NCI-H526 (cell line): Measurements from ENCODE around the gene KIAA1549.
A peak's percentile ranks its signal among the peaks of the same experiment; 100 is the strongest.
"Not testable (repeated sequence)": the region's sequence is repeated elsewhere in the genome, so short reads cannot be mapped to it uniquely, and the experiment has no call there.

Source experiments
- DNase-seq, 2 experiments: peaks; one replicate each; lab custom pipeline; 2025; lab: John Stamatoyannopoulos, UW

KIAA1549 gene

GRCh38 chr7:138981332-138982203 is at the start of gene KIAA1549:
TSS of gene KIAA1549 (minus strand) at chr7:138981389. CDS start at chr7:138981269, 120 bp downstream.
- DNase-seq: peak; percentile 57 to 91

DNA sequence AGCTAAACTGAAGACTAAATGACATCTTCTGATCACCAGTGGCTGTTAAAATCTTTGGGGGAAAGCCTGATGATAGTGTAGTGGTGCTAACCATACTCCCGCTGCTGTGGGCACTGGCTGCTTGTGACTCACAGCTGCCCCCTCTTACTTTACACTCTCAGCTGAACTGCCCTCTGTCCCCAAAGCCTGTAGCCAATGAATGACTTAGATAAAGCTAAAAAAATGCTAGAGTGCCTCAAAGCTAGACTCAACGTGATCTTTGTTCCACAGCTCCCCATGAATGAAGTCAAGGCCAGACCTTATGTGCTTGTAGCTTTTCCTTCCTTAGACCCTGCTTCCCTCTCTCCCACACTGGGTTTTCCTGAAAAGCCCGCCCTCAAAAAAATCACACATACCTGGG is 48.2 kb upstream of the KIAA1549 start:
- DNase-seq: no peak

DNA sequence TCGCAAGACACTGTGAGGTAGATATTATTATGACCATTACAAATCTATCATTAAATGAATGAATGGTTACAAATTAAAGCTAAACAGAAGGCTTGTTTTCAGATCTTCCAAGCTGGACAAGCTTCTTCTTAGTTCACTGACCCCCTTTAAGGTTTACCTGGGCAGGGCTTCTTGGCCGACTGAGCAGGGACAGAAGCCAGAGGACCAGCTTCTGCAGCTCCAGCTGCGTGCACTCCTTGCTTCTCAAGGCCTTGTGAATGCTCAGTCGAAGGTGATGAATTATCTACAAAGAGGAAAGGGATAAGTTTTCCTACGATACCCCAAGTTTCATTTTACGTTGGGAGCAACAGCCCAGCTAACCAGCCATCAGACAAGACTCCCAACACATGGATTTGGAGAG is 45.4 kb upstream of the KIAA1549 start:
- DNase-seq: no peak

DNA sequence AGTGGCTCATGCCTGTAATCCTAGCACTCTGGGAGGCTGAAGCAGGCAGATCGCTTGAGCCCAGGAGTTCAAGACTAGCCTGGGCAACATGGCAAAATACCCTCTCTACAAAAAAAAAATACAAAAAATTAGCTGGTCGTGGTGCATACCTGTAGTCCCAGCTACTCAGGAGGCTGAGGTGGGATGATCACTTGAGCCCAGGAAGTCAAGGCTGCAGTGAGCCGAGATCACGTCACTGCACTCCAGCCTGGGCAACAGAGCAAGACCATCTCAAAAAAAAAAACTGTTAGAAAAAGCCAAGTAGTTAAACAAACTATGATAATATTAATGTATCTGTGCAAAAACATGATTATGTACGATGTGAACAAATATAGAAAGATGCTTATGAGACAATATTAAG is 44.7 kb upstream of the KIAA1549 start:
- not testable (repeated sequence) for DNase-seq

- no peak for DNase-seq
These were observed 41.9 kb upstream of the KIAA1549 start for GRCh38 chr7:139023076-139023475.

- no peak for DNase-seq
These were observed 41.1 kb upstream of the KIAA1549 start for GRCh38 chr7:139022286-139022685.

GRCh38 chr7:139018910-139019309 is 37.7 kb upstream of the KIAA1549 start:
- DNase-seq: no peak

GRCh38 chr7:139016931-139017511 is 35.8 kb upstream of the KIAA1549 start:
- DNase-seq: peak; percentile 70 to 87

GRCh38 chr7:139011373-139011772 is 30.2 kb upstream of the KIAA1549 start:
- no peak for DNase-seq

- no peak for DNase-seq
These were observed 23.3 kb upstream of the KIAA1549 start for GRCh38 chr7:139004321-139005090.

DNA sequence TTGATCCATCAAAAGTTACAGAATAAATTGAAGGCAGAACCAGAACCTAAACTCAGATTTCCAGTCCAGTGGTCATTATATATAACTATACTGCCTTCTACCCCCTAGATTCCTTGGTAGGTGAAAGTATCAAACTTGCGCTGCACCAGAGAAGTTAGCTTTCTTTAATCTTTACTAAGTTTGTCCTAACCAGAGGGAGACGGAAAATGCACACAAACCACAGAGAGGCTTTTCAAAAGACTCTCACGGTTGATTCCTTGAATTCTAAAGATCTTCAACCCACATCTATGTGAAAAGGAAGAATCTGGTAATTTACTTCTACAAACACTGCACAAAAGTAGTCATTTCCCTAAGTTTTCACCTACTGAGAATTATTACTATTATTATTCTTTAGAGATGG is 18.2 kb upstream of the KIAA1549 start:
- DNase-seq: no peak

GRCh38 chr7:138992052-138992531 is 10.9 kb upstream of the KIAA1549 start:
- no peak for DNase-seq

DNA sequence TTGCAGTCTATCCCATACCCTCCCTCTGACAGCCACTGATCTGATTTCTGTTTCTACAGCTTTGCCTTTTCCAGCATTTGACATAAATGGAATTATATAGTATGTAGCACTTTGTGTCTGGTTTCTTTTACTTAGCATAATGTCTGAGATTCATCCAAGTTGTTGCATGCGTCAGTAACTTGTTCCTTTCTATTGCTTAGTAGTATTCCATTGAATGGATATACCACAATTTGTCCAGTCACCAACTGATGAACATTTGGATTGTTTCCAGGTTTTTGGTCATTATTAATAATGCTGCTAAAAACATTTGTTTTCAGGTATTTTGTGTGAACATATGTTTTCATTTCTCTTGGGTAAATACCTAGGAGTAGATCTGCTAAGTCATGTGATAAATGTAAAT is 6.5 kb upstream of the KIAA1549 start:
- DNase-seq: no peak

DNA sequence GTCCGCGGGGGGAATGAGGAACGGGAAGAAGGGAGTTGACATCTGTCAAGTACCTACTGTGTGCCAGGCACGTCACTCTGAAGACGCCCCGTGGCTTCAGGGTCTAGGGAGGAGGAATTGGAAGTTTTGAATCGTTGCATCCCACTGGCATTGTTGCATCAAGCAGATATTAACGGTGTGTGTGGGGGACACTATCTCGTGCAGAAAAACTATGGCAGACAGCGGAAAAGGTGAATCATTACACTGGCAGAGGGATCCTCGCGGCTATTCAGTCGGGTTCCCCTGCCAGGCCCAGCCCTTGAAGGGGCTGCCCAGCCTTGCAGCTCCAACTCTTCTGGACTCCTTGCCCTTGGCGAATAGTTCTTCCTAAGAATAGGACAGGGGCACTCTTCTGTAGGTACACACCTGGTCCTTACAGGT is 1.0 kb upstream of the KIAA1549 start:
- peak; percentile 19 to 37 for DNase-seq

DNA sequence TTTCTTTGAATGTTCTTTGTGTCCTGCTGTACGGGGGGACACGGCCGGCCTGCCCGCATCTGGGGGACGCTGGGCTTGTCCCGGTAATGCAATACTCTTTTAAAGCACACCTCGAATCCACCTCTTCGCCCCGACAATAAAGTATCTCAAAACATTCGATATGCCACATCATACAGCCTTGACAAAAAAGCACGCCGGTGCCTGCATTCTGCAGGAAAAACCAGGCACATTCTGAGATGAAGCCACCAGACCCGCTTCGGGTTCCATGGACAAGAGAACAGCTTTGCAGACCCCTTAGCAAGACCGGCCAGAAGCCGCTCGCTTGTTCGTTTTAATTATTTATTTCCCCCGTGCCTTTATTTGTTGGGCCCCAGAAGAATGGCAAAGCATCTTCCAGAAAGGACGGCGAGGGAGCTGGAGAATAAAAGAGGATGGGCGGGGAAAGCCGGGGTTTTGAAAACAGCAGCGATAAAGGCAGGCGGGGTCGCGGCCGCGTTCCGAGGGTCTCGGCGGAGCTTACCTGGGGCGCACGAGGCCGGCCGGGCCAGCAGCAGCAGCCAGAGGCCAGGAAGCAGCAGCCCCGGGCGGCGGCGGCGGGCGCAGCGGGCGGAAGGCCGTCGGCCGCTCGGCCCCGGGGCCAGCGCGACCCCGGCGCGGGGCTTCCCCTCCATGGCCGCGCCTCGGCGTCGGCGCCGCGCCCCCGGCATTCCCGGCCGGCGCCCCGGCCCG is 462 bp downstream of the KIAA1549 start:
- peak; percentile 34 to 83 for DNase-seq

- DNase-seq: peak in 1 of 2 experiments; percentile 24
These were observed 1.1 kb downstream of the KIAA1549 start for GRCh38 chr7:138979988-138980562.

GRCh38 chr7:138979226-138979979 is 1.8 kb downstream of the KIAA1549 start:
- DNase-seq: peak; percentile 15 to 52

GRCh38 chr7:138978541-138979184 is 2.5 kb downstream of the KIAA1549 start:
- DNase-seq: peak in 1 of 2 experiments; percentile 45

GRCh38 chr7:138976161-138976560 is 5.0 kb downstream of the KIAA1549 start:
- DNase-seq: not testable (repeated sequence)
